Right lobe of liver (tissue), 6 donors: Measurements from ENCODE around the gene TMEM161B. TPM values are rescaled to one million over a fixed set of nuclear protein-coding genes. Genes with fewer than 3 reads are reported as not detected.

Experiments used
- ATAC-seq, 4 donors: fragments of 200-7000 bp; cut with Tn5 transposase; one replicate each; pipeline ENCODE4 v1.9.1; 2020; ENCODE audit warnings: mild to moderate bottlenecking in 4 of 4, moderate library complexity in 4 of 4
- DNase-seq, 3 donors: peaks; one replicate each; pipeline ENCODE4 v3.0.0-alpha.2; 2020
- H3K27ac ChIP-seq, 3 donors: fragments of 200-600 bp; one replicate each; pipeline ENCODE4 v1.8.0; 2022
- H3K27me3 ChIP-seq, 2 donors: fragments of 200-600 bp; one replicate each; pipeline ENCODE4 v1.8.0; 2022
- H3K36me3 ChIP-seq, 4 donors: fragments of 200-600 bp; sonication (generic) in 1 of 4; one replicate each; pipeline versions ENCODE4 v1.5.1 to v1.8.0; 2017 to 2022; ENCODE audit warnings: control low read depth in 1 of 4
- H3K4me1 ChIP-seq, 4 donors: fragments of 200-600 bp; sonication (generic) in 1 of 4; one replicate each; pipeline versions ENCODE4 v1.5.1 to v1.8.0; 2017 to 2022; ENCODE audit warnings: control low read depth in 1 of 4
- H3K4me3 ChIP-seq, 3 donors: fragments of 200-600 bp; one replicate each; pipeline ENCODE4 v1.8.0; 2022
- H3K9me3 ChIP-seq, 4 donors: fragments of 200-600 bp; sonication (generic) in 1 of 4; one replicate each; pipeline versions ENCODE4 v1.5.1 to v1.8.0; 2017 to 2022; ENCODE audit warnings: control low read depth in 1 of 4
- POLR2A ChIP-seq: fragments of 450-650 bp; IDR thresholded peaks from one replicate; pipeline ENCODE4 v1.6.1; 2017; ENCODE audit warnings: antibody characterized with exemption, mild to moderate bottlenecking
- WGBS: methylation state at CpG from one replicate; pipeline ENCODE4 v1.1.6; 2018; ENCODE audit warnings: low coverage, low lambda C conversion rate; ENCODE audit not compliant: insufficient coverage; ENCODE audit errors: missing lambda C conversion rate; 5-methylcytosine and 5-hydroxymethylcytosine counted together
- intact Hi-C, 2 donors: fragments of 100-400 bp; cut with DNase I; formaldehyde crosslinking; loops; one replicate each; pipeline versions ENCODE4 v1.11.2 to v1.14.1; 2022
- total RNA-seq, 6 experiments: library from RNA; depleted of rRNA in 2 of 6; stranded (reverse); fragments of >200 nt in 2 of 6; fragmentation: NEBNext Ultra II Directional in 3 of 6; extraction: Animal tissue kit (Norgen Biotek cat#: 25700) in 3 of 6; gene quantifications; one replicate each; pipeline versions ENCODE4 v1.1.0 to v1.2.4, GENCODE V29; 2016 to 2023
- TF ChIP-seq, protein P1 (sequence below), 4 donors: fragments of 200-600 bp in 3 of 4; fragments of 450-650 bp in 1 of 4; IDR thresholded peaks; one replicate each; pipeline versions ENCODE4 v1.5.1 to v1.8.0; 2016 to 2022; ENCODE audit warnings: antibody characterized with exemption in 4 of 4, mild to moderate bottlenecking in 2 of 4
- donor health status: DM: no; HTN: yes; CAD: no.
- donor health status: DM: no; HTN: no; CAD: no.
- donor health status: DM: no; HTN: no; CAD: no.
- donor health status: DM: no; HTN: yes; CAD: no.
- donor health status: DM: no; HTN: yes; CAD: no.

The TMEM161B gene
- total RNA-seq, 6 experiments from 2014 or later: 7.2 to 9.9 (median 8.2) TPM

GRCh38 chr5:88172847-88173758 lies 95.5 kb downstream of the TMEM161B start:
- H3K4me3 ChIP-seq: no peak overlapping the region
- intact Hi-C loops: no loop called here
- no peaks in the 10 kb centered on the region for H3K27me3 ChIP-seq
- H3K36me3 ChIP-seq: no peaks in the 10 kb centered on the region
- no peaks in the 10 kb centered on the region for H3K9me3 ChIP-seq
- WGBS: 37% methylated on average over 9 of the region's 14 CpGs
- TF ChIP-seq POLR2A: no peak
- TF ChIP-seq, protein P1, sequence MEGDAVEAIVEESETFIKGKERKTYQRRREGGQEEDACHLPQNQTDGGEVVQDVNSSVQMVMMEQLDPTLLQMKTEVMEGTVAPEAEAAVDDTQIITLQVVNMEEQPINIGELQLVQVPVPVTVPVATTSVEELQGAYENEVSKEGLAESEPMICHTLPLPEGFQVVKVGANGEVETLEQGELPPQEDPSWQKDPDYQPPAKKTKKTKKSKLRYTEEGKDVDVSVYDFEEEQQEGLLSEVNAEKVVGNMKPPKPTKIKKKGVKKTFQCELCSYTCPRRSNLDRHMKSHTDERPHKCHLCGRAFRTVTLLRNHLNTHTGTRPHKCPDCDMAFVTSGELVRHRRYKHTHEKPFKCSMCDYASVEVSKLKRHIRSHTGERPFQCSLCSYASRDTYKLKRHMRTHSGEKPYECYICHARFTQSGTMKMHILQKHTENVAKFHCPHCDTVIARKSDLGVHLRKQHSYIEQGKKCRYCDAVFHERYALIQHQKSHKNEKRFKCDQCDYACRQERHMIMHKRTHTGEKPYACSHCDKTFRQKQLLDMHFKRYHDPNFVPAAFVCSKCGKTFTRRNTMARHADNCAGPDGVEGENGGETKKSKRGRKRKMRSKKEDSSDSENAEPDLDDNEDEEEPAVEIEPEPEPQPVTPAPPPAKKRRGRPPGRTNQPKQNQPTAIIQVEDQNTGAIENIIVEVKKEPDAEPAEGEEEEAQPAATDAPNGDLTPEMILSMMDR (IDR thresholded peaks at IDR 0.05): no peak
- no peaks in the 10 kb centered on the region for H3K4me1 ChIP-seq
- no peak for ATAC-seq
- DNase-seq: no peak
- no peak overlapping the region for H3K27ac ChIP-seq

DNA sequence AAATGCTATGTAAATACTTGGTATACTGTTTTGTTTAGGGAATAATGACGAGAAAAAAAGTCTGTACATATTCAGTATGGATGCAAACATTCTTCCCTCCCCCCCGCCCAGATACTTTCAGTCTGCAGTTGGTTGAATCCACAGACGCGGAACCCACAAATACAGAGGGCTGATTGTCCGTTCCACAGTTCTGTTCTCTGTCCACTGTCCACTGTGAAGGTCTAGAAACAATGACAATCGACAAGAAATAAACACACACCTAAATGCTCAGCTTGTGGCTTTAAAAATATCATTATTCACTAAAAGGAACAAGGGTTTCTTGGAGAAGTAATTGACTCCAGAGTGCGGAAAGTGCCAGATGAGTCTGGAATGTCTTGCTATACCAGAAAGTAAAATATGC lies 109.1 kb downstream of the TMEM161B start:
- H3K27ac ChIP-seq: no peak overlapping the region
- H3K36me3 ChIP-seq: no peaks in the 10 kb centered on the region
- TF ChIP-seq POLR2A: no peak
- TF ChIP-seq, protein P1 (IDR thresholded peaks at IDR 0.05): no peak
- WGBS: 66% methylated on average over 7 of the region's 7 CpGs
- ATAC-seq (no peak), DNase-seq (no peak)
- intact Hi-C loops: no loop called here
- H3K4me3 ChIP-seq: no peak overlapping the region
- no peaks in the 10 kb centered on the region for H3K9me3 ChIP-seq
- no peaks in the 10 kb centered on the region for H3K27me3 ChIP-seq
- H3K4me1 ChIP-seq: no peaks in the 10 kb centered on the region

- no peak for ATAC-seq
- Histone ChIP-seq H3K27ac (no peak overlapping the region), H3K4me3 (no peak overlapping the region), H3K27me3 (no peaks in the 10 kb centered on the region), H3K36me3 (no peaks in the 10 kb centered on the region), H3K9me3 (no peaks in the 10 kb centered on the region), H3K4me1 (no peaks in the 10 kb centered on the region)
- DNase-seq: no peak
- intact Hi-C loops: no loop called here
- TF ChIP-seq, protein P1 (IDR thresholded peaks at IDR 0.05): no peak
- TF ChIP-seq POLR2A: no peak
- WGBS: 78% methylated on average over 2 of the region's 2 CpGs
Measured at GRCh38 chr5:88158056-88158455, 110.6 kb downstream of the TMEM161B start.

DNA sequence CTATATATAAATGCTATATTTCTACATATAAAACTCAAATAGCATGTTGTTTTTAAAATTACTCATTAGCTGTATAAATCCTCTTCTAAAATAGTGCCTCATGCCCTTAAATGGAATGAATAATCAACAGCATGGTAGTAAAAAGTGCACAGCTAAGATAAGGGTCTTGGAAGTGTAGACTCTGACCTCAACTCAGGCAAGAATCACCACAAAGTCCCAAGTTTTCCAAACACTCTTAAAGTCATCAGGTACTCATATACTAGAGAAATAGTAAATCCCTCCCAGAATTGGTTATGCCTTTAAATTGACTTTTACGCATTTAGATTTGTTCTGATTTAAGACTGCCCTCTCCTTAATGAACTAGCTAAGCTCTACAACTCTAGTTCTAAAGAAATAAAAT lies 113.8 kb downstream of the TMEM161B start:
- WGBS: 79% methylated on average over 1 of the region's 1 CpG
- intact Hi-C loops: no loop called here
- no peak for TF ChIP-seq POLR2A
- TF ChIP-seq, protein P1 (IDR thresholded peaks at IDR 0.05): no peak
- no peak for DNase-seq
- no peaks in the 10 kb centered on the region for H3K27me3 ChIP-seq
- no peaks in the 10 kb centered on the region for H3K36me3 ChIP-seq
- no peaks in the 10 kb centered on the region for H3K4me1 ChIP-seq
- H3K27ac ChIP-seq: no peak overlapping the region
- no peaks in the 10 kb centered on the region for H3K9me3 ChIP-seq
- no peak for ATAC-seq
- no peak overlapping the region for H3K4me3 ChIP-seq
